DMS114 treated with DMSO at 0.1 percent for 48 hours (cell line): ENCODE data around the gene CREB3.

Source experiments
- DNase-seq: peaks from one replicate; lab custom pipeline; 2025; ENCODE audit not compliant: unreplicated experiment; lab: John Stamatoyannopoulos, UW

Gene CREB3

DNA sequence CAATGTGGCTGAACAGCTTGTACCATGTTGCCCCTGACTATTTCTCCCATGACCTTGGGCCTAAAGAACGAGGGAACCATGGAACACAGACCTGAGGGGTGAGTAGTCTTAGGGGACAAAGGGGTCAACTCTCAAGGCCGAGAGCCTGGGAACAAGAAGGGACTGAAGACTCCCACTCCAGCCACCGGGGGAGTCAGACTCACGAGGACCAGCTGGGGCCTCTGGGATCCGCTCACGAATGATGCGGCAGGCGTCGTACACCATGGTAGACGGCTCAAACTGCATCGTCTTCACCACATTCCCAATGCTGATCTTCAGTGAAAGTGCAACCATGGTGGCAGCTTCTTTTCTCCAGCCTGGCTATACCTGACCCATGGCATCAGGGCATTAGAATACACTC lies 7.1 kb upstream of the CREB3 start:
- no peak for DNase-seq

DNA sequence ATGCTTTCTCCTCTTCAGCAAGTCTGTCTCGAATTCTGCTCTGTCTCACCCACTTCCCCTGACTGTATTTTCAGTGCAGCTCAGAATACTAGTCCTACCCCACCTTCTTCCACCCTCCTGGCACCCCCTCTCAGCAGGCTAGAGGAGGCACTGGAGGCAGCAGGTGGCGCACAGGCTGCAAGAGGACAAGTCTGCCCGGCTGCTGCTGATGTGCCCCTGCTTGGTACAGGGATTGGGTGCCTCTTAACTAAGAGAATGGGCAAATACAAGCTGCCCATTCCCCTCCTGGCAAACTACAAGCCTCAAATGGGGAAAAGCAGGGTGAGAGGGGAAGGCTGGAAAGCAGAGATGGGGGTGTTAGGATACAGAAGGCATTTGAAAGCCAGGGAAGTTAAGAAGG lies 5.5 kb upstream of the CREB3 start:
- DNase-seq = no peak

- DNase-seq = no peak
These were observed 4.8 kb upstream of the CREB3 start for GRCh38 chr9:35727676-35728040.

GRCh38 chr9:35728041-35728971 lies 4.2 kb upstream of the CREB3 start:
- no peak for DNase-seq

DNA sequence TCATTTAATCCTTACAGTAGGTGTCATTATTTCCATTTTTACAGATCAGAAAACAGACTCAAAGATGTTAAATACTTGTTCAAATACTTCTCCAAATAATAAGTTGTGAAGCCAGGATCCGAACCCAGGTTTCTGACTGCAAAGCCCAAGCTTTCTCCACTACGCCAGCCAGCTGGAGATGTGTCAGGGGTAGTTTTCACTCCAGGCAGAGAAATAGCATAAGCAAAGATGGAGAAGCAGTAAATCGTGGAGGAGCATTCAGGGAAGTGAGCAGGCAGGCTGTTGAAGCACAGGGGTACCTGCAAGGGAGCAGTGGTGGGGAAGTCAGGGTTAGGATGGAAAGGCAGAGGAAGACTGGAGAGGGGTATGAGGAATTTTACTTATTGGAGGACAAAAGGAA lies 3.4 kb upstream of the CREB3 start:
- no peak for DNase-seq

- peak; percentile 32 for DNase-seq
These were observed 2.6 kb upstream of the CREB3 start for GRCh38 chr9:35729700-35730485.

DNA sequence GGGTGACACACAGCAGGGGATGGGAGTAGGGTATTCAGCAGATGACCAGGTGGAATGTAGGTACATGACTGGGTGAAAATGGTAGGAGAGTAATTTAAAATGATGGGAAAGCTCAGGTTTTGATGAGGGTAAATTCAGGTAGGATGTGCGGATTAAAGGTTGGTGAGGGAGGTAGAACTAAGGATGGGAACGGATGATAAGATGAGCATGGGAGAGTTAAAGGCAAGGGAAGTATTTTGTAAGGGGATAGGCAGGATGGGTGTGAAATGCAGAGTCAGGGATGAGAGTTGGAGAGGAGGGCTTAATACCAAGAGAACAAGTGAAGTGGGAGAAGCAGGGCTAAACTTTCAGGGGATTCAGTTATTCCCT lies 2.0 kb upstream of the CREB3 start:
- DNase-seq = no peak

DNA sequence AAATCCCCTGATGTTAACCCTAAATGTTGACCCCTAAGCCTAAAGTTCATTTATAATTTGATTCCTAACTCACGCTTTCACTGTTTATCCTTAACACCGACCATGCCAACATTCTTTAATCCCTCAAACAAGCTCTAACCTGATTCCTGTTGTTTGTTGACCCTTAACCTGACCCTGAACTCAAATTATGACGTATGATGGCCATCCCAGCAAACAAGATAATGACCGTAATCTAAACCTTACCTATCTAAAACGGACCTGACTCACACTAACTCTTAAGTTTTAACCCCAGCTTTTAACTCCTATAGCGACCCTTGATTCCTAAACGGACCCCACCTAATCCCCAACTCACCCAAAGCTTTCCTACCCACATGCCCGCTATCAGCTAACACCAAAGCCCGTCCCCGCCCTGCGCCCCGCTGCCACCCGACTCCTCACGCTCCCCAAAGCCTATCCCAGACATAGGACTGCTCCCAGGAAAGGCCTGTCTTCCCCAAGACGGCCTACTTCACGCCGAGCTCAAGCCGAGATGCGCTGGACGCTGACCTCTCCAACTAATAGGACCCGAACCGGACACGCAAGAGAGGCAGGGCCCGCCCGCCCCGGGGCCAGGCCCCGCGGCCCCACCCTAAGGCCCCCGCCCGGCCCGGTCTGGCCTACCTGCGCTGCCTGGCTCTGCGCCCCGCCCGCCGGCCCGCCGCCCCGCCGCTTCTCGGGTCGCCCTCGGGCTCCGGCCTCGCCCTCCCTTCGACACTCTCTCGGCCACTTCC lies 866 bp upstream of the CREB3 start:
- DNase-seq = no peak

- peak; percentile 8 for DNase-seq
These were observed 505 bp downstream of the CREB3 start for GRCh38 chr9:35732800-35733541.

DNA sequence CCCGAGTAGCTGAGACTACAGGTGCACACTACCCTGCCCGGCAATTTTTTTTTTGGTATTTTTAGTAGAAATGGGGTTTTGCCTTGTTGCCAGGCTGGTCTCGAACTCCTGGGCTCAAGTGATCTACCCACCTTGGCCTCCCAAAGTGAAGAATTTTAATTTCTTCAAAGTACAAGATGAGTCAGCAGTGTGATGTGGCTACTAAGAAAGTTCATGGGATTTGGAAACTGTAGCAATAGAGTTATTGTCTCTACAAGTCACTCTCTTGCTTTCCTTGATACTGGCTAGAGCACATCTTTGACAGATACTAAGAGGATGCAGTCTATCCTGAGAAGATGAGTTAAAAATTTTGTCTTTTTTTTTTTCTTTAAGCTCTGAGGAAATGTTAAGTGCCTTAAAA lies 1.6 kb downstream of the CREB3 start:
- no peak for DNase-seq

DNA sequence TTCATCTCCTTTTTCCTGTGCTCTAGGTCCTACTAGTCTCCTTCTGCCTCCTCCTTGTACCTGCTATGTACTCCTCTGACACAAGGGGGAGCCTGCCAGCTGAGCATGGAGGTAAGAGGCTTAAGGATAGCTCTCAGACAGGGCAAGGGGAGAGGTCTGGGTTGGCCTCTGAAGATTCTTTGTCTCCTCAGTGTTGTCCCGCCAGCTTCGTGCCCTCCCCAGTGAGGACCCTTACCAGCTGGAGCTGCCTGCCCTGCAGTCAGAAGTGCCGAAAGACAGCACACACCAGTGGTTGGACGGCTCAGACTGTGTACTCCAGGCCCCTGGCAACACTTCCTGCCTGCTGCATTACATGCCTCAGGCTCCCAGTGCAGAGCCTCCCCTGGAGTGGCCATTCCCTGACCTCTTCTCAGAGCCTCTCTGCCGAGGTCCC lies 3.8 kb downstream of the CREB3 start:
- peak; percentile 60 for DNase-seq

GRCh38 chr9:35737143-35737542 lies 4.7 kb downstream of the CREB3 start:
- no peak for DNase-seq

GRCh38 chr9:35738186-35738585 lies 5.7 kb downstream of the CREB3 start:
- no peak for DNase-seq

DNA sequence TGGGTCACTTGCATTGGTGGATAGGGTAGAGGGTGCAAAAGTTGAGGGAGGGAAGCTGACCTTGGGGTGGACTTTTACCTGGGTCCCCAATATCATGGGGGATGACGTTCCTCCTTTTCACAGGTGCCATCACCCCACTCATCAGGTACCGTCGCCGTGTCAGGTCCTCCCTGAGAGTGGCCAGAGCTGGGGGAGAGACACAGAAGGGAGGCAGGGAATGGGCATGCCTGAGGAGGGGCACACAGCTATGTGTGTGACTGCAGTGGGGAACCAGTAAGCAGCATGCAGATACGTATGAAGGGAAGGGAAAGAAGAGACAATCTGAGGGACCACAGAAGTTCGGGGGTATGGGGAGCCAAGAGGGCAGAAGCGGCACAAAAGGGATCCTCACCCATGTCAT lies 6.5 kb downstream of the CREB3 start:
- DNase-seq = no peak

DNA sequence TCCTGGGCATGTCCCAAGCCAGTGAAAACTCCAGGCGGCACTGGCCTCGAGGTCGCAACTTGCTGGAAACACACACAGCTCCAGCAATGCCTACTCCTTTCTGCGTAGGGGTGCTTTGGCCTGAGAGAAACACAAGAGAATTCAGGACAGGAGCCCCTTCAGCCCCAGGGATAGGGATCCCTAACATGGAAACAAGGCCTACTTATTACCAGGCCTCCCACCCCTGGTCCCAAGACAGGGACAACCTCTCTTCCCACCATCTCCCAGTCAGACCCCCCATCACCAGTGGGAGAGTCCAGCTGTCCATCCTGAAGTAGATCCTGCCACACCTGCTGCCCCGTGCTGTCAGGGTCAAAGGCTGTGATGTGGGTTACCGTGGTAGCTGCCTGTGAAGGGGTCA lies 7.8 kb downstream of the CREB3 start:
- no peak for DNase-seq

DNA sequence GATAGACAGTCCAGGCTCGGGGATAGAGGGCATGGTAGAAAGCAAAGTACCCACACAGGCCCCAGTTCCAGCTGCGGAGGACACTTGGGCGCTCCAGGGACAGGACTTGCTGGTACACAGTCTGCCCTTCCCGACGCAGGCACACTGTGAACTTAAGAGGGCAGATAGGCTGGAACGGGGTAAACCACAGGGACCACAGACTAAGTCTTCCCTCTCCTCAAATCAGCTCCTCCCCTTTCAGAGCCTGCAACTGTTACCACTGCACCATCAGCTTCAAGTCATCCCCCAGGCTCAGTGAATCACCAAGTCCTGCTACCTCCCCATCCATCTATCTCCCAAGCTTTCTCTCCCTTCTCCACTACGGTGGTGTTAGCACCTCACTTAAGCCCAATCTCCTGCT lies 9.3 kb downstream of the CREB3 start:
- DNase-seq = no peak

- no peak for DNase-seq
These were observed 11.0 kb downstream of the CREB3 start for GRCh38 chr9:35743452-35743851.

DNA sequence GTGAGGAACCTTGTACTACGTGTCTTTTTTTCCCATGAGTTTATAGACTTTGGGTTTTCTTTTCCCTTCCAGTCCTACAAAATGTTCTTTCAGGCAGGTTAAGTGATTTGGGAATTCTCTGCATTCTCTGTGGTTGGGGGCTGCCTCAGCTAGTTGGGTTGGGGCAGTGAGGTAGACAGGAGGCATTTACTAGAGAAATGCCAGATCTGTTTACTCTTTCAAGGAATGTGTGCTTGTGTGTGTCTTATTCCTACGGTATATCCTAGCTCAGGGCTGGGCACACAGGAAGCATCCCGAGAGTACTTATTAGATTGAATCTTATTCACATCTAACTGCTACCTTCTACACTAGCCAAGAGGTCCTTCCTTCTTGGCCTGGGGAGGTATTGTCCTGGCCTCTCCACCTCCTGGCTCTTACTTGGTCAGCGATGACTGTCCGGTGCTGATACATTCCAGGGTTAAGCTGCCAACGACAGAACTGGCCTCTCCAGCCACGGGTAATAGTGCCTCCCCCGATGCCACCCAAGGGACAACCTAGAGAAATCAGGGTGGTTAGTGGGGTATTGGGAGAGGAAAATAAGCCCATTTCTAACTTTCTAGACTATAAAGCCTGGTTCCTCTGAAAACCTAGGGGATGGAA lies 11.5 kb downstream of the CREB3 start:
- no peak for DNase-seq

GRCh38 chr9:35745569-35745968 lies 13.1 kb downstream of the CREB3 start:
- no peak for DNase-seq

- DNase-seq = no peak
These were observed 14.1 kb downstream of the CREB3 start for GRCh38 chr9:35746583-35746982.
